Measurements from ENCODE around the gene CENPX.
A peak's percentile ranks its signal among the peaks of the same experiment; 100 is the strongest.

The CENPX gene

DNA sequence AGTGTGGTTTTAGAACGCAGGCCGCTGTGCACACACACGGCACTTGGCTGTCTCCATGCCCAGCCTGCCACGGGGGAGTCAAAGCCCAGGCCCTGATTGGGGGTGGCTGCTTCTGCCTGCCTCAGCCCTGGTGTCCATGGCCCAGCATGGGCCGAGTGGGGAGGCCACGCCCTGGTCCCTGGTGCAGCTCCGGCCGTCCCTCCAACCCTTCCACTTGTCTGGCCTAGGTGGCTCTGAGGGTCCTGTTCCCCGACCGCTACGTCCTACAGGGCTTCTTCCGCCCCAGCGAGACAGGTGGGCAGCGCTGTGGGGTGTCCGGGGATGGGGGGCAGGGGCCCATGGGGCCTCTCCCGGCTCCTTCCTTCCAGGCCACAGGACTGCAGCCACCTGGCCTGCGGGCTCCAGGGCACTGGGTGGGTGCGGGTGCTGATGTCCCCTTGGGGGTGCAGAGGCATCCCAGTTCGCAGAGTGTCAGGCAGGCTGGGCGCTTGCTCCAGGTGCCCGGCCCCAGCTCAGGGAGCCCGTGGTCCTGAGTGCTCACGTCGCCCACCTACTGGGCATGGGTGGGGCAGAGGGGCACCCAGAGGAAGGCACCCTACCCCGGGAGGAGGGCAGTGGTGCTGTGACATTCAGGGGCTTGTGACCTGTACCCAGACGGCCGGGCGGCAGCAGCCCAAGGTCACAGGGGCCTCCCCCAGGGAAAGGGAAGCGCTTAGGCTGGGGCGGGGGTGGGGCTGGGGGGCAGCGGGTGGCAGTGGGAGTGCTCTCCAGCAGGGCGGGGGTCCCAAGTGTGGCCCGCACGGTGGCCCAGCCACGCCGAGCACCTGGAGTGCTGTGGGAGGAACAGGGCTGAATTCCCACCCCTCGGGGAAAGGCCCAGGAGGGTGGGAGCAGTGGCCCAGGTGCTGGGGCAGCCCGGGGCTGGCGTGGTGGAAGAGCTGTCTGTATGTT lies 11.8 kb downstream of the CENPX start:
- TF ChIP-seq POLR2A (IDR thresholded peaks at IDR 0.05; ENCODE audit: low read depth, low read length) (no peak), POLR2AphosphoS5 (IDR thresholded peaks at IDR 0.05; ENCODE audit: low read depth, low read length) (no peak), SPI1 (IDR thresholded peaks at IDR 0.05; ENCODE audit: low read depth, low read length) (no peak), POU2F2 (IDR thresholded peaks at IDR 0.05; ENCODE audit: low read depth, low read length) (no peak), TAF1 (IDR thresholded peaks at IDR 0.05; ENCODE audit: low read depth, low read length) (no peak), PAX5 (IDR thresholded peaks at IDR 0.05; ENCODE audit: insufficient read depth, low read length, severe bottlenecking) (no peak)
- no peak for FAIRE-seq
- no peak for DNase-seq (ENCODE audit: insufficient read length, low spot score)

DNA sequence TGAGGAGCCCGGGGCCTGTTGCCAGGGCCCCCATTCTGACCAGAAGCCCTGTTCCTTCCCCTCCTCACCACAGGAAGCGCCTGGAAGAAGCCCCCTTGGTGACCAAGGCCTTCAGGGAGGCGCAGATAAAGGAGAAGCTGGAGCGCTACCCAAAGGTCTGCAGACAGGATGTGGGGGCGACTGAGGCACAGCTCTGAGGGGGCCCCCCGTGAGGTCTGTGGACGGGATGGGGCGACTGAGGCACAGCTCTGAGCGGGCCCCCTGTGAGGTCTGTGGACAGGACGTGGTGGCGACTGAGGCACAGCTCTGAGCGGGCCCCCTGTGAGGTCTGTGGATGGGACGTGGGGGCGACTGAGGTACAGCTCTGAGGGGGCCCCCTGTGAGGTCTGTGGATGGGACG lies 13.3 kb downstream of the CENPX start:
- FAIRE-seq: no peak
- TF ChIP-seq POLR2A (IDR thresholded peaks at IDR 0.05; ENCODE audit: low read depth, low read length) (no peak), PAX5 (IDR thresholded peaks at IDR 0.05; ENCODE audit: insufficient read depth, low read length, severe bottlenecking) (no peak), SPI1 (IDR thresholded peaks at IDR 0.05; ENCODE audit: low read depth, low read length) (no peak), TAF1 (IDR thresholded peaks at IDR 0.05; ENCODE audit: low read depth, low read length) (no peak), POU2F2 (IDR thresholded peaks at IDR 0.05; ENCODE audit: low read depth, low read length) (no peak), POLR2AphosphoS5 (IDR thresholded peaks at IDR 0.05; ENCODE audit: low read depth, low read length) (no peak)
- DNase-seq (ENCODE audit: insufficient read length, low spot score): no peak

DNA sequence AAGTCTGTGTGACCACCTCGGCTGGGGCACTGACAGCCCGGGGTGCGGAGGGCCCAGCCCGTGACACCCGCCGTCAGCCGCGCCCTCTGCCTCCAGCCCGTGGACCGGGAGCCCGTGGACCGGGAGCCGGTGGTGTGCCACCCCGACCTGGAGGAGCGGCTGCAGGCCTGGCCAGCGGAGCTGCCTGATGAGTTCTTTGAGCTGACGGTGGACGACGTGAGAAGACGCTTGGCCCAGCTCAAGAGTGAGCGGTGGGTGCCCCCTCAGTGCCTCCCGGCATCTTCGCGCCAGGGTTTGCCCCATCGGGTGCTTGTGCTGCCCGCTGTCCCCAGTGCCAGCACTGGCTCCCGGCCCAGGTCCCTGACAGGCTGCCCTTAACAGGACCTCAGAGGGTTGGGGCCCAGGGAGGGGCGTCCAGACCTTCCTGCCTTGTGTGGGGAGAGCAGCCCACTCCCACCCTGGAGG lies 13.7 kb downstream of the CENPX start:
- DNase-seq (ENCODE audit: insufficient read length, low spot score) (no peak), FAIRE-seq (no peak)
- TF ChIP-seq POU2F2 (IDR thresholded peaks at IDR 0.05; ENCODE audit: low read depth, low read length): no peak
- TF ChIP-seq TAF1 (IDR thresholded peaks at IDR 0.05; ENCODE audit: low read depth, low read length): no peak
- TF ChIP-seq POLR2A (IDR thresholded peaks at IDR 0.05; ENCODE audit: low read depth, low read length): no peak
- no peak for TF ChIP-seq SPI1 (IDR thresholded peaks at IDR 0.05; ENCODE audit: low read depth, low read length)
- TF ChIP-seq PAX5 (IDR thresholded peaks at IDR 0.05; ENCODE audit: insufficient read depth, low read length, severe bottlenecking): no peak
- TF ChIP-seq POLR2AphosphoS5 (IDR thresholded peaks at IDR 0.05; ENCODE audit: low read depth, low read length): no peak

DNA sequence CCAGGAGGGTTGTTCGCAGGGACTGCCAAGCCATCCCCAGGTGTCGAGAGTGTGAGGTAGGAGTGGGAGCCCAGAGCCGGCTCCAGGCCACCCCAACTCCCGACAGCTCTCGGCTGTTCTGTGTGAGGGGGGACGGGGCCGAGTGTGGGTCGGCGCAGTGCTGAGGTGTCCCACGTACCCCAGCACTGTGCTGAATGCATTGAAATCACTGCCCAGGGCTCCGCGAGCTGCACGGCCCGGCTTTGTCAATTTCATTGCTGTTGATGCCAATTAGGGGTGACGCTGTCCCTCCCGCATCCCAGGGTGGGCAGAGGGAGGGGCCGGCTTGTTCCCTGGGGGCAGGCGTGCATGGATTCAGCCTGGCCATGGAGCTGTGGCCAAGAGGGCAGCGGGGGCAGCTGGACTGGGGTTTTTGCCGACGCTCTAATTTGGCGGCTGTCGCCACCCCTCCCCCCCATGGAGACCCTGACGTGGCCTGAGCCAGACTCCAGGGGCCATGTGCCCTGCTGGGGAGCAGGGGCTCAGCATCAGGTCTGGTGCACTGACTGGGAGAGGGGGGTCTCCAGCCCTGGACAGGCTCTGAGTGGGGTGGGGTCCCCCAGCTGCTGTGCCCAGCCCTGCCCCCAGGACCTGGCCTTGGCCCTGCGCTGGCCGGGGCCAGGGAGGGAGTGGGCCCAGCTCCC lies 14.3 kb downstream of the CENPX start:
- DNase-seq (ENCODE audit: insufficient read length, low spot score) (no peak), FAIRE-seq (no peak)
- TF ChIP-seq TAF1 (IDR thresholded peaks at IDR 0.05; ENCODE audit: low read depth, low read length): no peak
- no peak for TF ChIP-seq POU2F2 (IDR thresholded peaks at IDR 0.05; ENCODE audit: low read depth, low read length)
- TF ChIP-seq PAX5 (IDR thresholded peaks at IDR 0.05; ENCODE audit: insufficient read depth, low read length, severe bottlenecking): no peak
- TF ChIP-seq POLR2A (IDR thresholded peaks at IDR 0.05; ENCODE audit: low read depth, low read length): no peak
- TF ChIP-seq SPI1 (IDR thresholded peaks at IDR 0.05; ENCODE audit: low read depth, low read length): no peak
- no peak for TF ChIP-seq POLR2AphosphoS5 (IDR thresholded peaks at IDR 0.05; ENCODE audit: low read depth, low read length)

DNA sequence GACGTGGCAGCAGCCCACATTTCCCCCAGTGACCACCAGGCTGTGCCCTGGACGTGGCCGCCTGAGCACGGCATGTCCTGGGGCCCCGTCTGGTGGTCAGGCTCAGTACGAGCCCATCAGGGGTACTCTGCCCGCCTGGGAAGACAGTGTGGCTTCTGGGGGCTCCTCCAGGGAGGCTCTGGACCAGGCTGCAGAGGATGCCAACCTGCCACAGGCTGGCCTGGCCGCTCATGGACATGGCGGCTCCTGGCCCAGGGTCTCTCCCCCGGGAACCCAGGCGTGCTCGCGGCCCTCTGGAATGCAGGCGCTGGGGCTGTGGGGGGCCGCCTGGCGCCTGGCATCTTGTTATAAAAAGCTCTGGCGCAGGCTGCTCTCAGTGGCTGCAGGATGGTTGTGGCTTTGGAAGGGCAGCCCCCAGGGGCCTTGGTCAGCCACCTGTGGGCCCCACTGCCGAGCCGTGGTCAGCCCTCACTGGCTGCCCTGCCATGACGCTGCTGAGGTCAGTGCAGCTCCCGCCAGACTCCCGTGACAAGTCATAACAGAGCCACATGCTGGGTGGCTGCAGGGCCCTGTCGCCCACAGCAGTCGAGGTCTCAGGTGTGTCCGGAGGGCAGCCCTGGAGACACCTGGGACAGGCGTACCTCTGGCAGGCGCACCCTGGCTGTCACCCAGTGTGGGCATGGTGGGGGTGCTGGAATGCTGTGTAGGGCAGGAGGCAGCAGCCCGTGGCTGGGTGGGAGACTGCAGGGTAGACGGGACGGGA lies 15.0 kb downstream of the CENPX start:
- TF ChIP-seq SPI1 (IDR thresholded peaks at IDR 0.05; ENCODE audit: low read depth, low read length) (no peak), PAX5 (IDR thresholded peaks at IDR 0.05; ENCODE audit: insufficient read depth, low read length, severe bottlenecking) (no peak), TAF1 (IDR thresholded peaks at IDR 0.05; ENCODE audit: low read depth, low read length) (no peak), POU2F2 (IDR thresholded peaks at IDR 0.05; ENCODE audit: low read depth, low read length) (no peak), POLR2A (IDR thresholded peaks at IDR 0.05; ENCODE audit: low read depth, low read length) (no peak), POLR2AphosphoS5 (IDR thresholded peaks at IDR 0.05; ENCODE audit: low read depth, low read length) (no peak)
- FAIRE-seq (no peak), DNase-seq (ENCODE audit: insufficient read length, low spot score) (no peak)

DNA sequence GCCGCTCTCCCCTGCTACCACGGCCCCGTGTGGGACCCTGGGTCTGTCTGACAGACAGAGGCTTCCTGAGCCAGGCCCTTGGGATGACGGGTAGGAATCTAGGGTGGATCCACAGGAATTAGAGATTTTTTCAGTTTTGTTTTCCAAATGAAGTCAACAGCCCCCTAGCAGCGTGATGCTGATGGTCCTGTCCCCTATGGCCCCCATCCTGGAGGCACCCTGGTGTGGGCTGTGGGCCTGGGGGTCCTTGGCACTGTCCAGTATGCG lies 15.5 kb downstream of the CENPX start:
- FAIRE-seq: no peak
- TF ChIP-seq SPI1 (IDR thresholded peaks at IDR 0.05; ENCODE audit: low read depth, low read length): no peak
- TF ChIP-seq TAF1 (IDR thresholded peaks at IDR 0.05; ENCODE audit: low read depth, low read length): no peak
- no peak for TF ChIP-seq POLR2AphosphoS5 (IDR thresholded peaks at IDR 0.05; ENCODE audit: low read depth, low read length)
- no peak for TF ChIP-seq PAX5 (IDR thresholded peaks at IDR 0.05; ENCODE audit: insufficient read depth, low read length, severe bottlenecking)
- TF ChIP-seq POU2F2 (IDR thresholded peaks at IDR 0.05; ENCODE audit: low read depth, low read length): no peak
- TF ChIP-seq POLR2A (IDR thresholded peaks at IDR 0.05; ENCODE audit: low read depth, low read length): no peak

DNA sequence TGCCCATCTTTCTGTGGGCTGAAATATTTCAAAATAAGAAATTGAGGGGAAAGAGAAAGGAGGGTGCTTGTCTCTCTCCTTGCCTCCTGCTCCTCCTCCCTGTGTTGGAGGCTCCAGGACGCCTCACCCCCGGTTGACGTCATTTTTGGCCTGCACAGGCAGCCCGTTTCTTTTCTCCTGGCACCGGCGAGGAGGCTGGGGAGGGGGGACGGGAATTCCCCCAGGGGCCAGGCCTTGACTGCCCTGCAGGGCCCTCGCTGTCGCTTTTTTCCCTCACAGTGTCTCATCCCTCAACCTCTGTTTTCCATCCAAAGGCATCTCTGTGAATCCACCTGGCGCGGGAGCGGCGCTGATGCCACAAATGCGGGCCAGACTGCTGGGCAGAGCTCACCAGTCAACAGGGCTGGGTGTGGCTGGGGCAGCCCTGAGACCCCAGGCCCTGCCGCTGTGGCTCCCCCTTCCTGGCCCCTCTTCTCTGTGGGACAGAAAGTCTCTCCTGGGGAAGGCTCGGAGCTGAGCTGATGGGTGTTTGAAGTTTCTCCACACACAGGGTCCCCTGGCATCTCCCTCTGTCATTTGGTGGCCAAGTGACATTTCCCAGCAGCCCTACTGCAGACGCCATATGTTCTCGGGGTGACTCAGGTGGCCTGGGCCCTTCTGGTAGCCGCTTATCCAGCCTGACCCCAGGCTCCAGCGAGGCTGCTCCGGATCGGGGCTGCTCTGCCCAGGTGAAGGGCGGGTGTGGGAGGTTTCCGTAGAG lies 16.0 kb downstream of the CENPX start:
- no peak for TF ChIP-seq TAF1 (IDR thresholded peaks at IDR 0.05; ENCODE audit: low read depth, low read length)
- no peak for TF ChIP-seq PAX5 (IDR thresholded peaks at IDR 0.05; ENCODE audit: insufficient read depth, low read length, severe bottlenecking)
- no peak for TF ChIP-seq POU2F2 (IDR thresholded peaks at IDR 0.05; ENCODE audit: low read depth, low read length)
- TF ChIP-seq POLR2A (IDR thresholded peaks at IDR 0.05; ENCODE audit: low read depth, low read length): no peak
- TF ChIP-seq POLR2AphosphoS5 (IDR thresholded peaks at IDR 0.05; ENCODE audit: low read depth, low read length): no peak
- FAIRE-seq (no peak), DNase-seq (ENCODE audit: insufficient read length, low spot score) (no peak)

More for the DNA sequence above, 15.5 kb downstream of the CENPX start:
- no peak for DNase-seq (ENCODE audit: insufficient read length, low spot score)

DNA sequence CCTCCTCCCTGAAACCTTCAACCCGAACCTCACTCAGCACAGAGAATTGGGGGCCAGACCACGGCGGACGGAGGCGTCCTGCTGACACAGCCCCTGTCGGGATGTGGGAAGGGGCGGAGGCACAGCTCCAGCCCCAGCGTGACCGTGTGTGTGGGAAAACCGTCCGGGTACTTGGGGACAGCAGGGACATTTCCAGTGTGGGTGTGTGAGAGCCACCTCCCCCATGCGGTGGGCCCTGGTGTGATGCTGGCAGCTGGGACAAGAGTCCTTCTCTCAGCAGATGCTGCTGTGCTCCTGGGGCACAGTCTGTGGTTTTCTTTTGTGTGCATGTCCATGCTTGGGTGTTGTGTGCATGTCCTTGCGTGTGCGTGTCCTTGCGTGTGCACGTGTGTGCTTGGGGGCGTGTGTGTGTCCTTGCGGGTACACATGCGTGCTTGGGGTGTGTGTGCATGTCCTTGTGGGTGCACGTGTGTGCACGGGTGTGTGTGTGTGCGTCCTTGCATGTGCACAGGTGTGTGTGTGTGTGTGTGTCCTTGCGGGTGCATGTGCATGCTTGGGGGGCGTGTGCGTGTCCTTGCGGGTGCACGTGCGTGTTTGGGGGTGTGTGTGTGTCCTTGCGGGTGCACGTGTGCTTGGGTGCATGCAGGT lies 16.9 kb downstream of the CENPX start:
- DNase-seq (ENCODE audit: insufficient read length, low spot score): no peak
- TF ChIP-seq POLR2A (IDR thresholded peaks at IDR 0.05; ENCODE audit: low read depth, low read length) (no peak), POU2F2 (IDR thresholded peaks at IDR 0.05; ENCODE audit: low read depth, low read length) (no peak), PAX5 (IDR thresholded peaks at IDR 0.05; ENCODE audit: insufficient read depth, low read length, severe bottlenecking) (no peak), SPI1 (IDR thresholded peaks at IDR 0.05; ENCODE audit: low read depth, low read length) (no peak), TAF1 (IDR thresholded peaks at IDR 0.05; ENCODE audit: low read depth, low read length) (no peak), POLR2AphosphoS5 (IDR thresholded peaks at IDR 0.05; ENCODE audit: low read depth, low read length) (no peak)
- peak; percentile 35 for FAIRE-seq

Data from GM12891 (cell line).